WTC11 (cell line): Measurements from ENCODE around the gene ZNF678.

Experiments used
- CREM ChIP-seq: sonication (generic); formaldehyde crosslinking; IDR thresholded peaks from 2 replicates; pipeline ENCODE4 v1.8.1; 2022; ENCODE audit warnings: mild to moderate bottlenecking, missing genetic modification reagents, moderate library complexity
- MYBL2 ChIP-seq: sonication (generic); formaldehyde crosslinking; IDR thresholded peaks from 2 replicates; pipeline ENCODE4 v1.8.1; 2023; ENCODE audit warnings: mild to moderate bottlenecking, moderate library complexity, missing genetic modification reagents
- TEAD1 ChIP-seq: sonication (generic); formaldehyde crosslinking; IDR thresholded peaks from 2 replicates; pipeline ENCODE4 v1.8.0; 2022; ENCODE audit warnings: mild to moderate bottlenecking, missing genetic modification reagents
- ZNF317 ChIP-seq: sonication (generic); formaldehyde crosslinking; IDR thresholded peaks from 2 replicates; pipeline ENCODE4 v1.8.1; 2023; ENCODE audit warnings: low read depth, mild to moderate bottlenecking, moderate library complexity, missing genetic modification reagents, borderline replicate concordance
- TF ChIP-seq, protein P1 (sequence below): fragments of 200-600 bp; IDR thresholded peaks from 2 replicates; pipeline ENCODE4 v1.8.0; 2022; ENCODE audit warnings: antibody characterized with exemption
- TF ChIP-seq, protein P2 (sequence below): sonication (generic); formaldehyde crosslinking; IDR thresholded peaks from 2 replicates; pipeline ENCODE4 v1.8.1; 2022; ENCODE audit warnings: missing genetic modification reagents, borderline replicate concordance

DNA sequence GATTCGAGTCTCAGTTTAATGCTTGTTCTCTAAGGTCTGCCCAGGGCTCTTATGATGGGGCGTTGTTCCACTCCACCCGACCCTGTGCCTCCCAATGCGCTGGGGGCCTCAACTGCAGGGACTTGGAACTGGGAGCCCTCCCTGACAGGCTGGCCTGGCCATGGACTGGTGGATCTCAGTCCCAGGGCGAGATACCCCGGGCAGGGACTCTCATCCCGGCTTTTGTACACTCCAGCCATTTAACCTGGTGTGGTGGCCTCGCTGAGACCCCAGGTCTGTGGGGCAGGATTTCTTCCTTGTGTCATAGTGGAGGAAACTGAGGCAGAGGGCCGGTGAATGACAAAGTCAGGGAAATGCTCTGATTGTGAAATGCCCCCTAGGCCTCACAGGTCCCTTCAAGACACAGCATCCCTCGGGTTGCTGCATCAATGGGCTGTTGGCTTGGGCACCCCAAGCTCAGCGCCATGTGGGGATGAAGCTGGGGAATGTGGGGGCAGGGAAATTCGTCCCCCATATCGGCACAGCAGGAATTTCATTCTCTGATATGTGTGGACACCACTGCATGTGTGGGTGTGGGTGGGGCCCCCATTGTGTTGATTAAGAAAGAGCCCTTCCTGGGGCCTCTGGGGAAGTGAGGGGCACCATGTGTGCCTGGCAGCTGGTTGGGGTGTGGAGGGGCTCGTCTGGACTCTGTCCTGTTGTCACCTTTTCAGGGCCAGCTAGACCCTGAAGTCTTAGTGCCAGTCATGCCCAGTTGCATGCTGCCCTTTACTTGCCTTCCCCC, 19.9 kb upstream of the ZNF678 start:
- TF ChIP-seq, protein P1, sequence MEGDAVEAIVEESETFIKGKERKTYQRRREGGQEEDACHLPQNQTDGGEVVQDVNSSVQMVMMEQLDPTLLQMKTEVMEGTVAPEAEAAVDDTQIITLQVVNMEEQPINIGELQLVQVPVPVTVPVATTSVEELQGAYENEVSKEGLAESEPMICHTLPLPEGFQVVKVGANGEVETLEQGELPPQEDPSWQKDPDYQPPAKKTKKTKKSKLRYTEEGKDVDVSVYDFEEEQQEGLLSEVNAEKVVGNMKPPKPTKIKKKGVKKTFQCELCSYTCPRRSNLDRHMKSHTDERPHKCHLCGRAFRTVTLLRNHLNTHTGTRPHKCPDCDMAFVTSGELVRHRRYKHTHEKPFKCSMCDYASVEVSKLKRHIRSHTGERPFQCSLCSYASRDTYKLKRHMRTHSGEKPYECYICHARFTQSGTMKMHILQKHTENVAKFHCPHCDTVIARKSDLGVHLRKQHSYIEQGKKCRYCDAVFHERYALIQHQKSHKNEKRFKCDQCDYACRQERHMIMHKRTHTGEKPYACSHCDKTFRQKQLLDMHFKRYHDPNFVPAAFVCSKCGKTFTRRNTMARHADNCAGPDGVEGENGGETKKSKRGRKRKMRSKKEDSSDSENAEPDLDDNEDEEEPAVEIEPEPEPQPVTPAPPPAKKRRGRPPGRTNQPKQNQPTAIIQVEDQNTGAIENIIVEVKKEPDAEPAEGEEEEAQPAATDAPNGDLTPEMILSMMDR = no peak
- no peak for TF ChIP-seq TEAD1 (CRISPR knock-in tag)
- TF ChIP-seq MYBL2 (CRISPR knock-in tag) = no peak
- TF ChIP-seq CREM (CRISPR knock-in tag) = no peak
- no peak for TF ChIP-seq ZNF317 (CRISPR knock-in tag)
- TF ChIP-seq, protein P2, sequence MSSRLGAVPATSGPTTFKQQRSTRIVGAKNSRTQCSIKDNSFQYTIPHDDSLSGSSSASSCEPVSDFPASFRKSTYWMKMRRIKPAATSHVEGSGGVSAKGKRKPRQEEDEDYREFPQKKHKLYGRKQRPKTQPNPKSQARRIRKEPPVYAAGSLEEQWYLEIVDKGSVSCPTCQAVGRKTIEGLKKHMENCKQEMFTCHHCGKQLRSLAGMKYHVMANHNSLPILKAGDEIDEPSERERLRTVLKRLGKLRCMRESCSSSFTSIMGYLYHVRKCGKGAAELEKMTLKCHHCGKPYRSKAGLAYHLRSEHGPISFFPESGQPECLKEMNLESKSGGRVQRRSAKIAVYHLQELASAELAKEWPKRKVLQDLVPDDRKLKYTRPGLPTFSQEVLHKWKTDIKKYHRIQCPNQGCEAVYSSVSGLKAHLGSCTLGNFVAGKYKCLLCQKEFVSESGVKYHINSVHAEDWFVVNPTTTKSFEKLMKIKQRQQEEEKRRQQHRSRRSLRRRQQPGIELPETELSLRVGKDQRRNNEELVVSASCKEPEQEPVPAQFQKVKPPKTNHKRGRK = no peak
